Mucosa of stomach (tissue), 1 donor: ENCODE results near the gene TBC1D3D.
"Not testable (repeated sequence)": the region's sequence is repeated elsewhere in the genome, so short reads cannot be mapped to it uniquely, and the experiment has no call there.

Experiments used
- H3K27me3 ChIP-seq: one replicate; pipeline ENCODE4 v1.7.0; 2013; ENCODE audit warnings: mild to moderate bottlenecking, low read length; ENCODE audit not compliant: control insufficient read depth, insufficient read depth
- H3K36me3 ChIP-seq: one replicate; pipeline ENCODE4 v1.7.0; 2013; ENCODE audit warnings: low read length; ENCODE audit not compliant: control insufficient read depth, insufficient read depth
- H3K4me1 ChIP-seq: one replicate; pipeline ENCODE4 v1.7.0; 2013; ENCODE audit warnings: mild to moderate bottlenecking, low read length; ENCODE audit not compliant: control insufficient read depth, insufficient read depth
- H3K4me3 ChIP-seq: one replicate; pipeline ENCODE4 v1.7.0; 2013; ENCODE audit warnings: low read length
- H3K9ac ChIP-seq: one replicate; pipeline ENCODE4 v1.7.0; 2013; ENCODE audit warnings: mild to moderate bottlenecking, low read length, moderate library complexity
- H3K9me3 ChIP-seq: one replicate; pipeline ENCODE4 v1.7.0; 2013; ENCODE audit warnings: mild to moderate bottlenecking, low read length, moderate library complexity; ENCODE audit not compliant: control insufficient read depth
- donor health status: Pancreatic carcinoma.

TBC1D3D gene

DNA sequence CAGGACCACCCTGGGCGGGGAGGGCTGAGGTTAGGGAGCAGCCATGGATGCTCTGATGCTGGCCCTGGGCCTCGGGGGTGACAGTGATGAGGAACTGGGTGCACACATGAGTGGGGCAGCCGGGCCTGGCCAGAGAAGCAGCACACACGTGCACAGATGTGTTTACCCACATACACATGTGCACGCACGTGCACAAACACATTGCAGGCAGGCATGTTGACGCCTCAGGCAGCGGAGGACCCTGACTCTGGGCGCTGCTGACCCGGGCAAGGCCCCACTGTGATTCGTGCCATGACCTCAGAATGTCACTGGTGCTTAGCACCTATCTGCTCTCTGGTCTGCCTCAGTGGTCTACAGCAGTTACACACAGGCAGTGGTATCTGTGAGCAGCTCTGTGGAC is at the start of gene TBC1D3D:
TSS of gene TBC1D3D (plus strand) at position 301 of the 400 bp plus-strand sequence. CDS start 1,585 bp downstream, outside the sequence.
- H3K36me3 ChIP-seq, H3K9me3 ChIP-seq, H3K27me3 ChIP-seq, H3K4me3 ChIP-seq, H3K4me1 ChIP-seq, H3K9ac ChIP-seq: not testable (repeated sequence)

- not testable (repeated sequence) for H3K4me3 ChIP-seq, H3K9me3 ChIP-seq, H3K4me1 ChIP-seq, H3K27me3 ChIP-seq, H3K9ac ChIP-seq, H3K36me3 ChIP-seq
Measured at GRCh38 chr17:37988960-37989359, 14.8 kb upstream of the TBC1D3D start, which contains the start of gene TBC1D3L. TSS of gene TBC1D3L (minus strand) at chr17:37989060. CDS start at chr17:37987520, 1,540 bp downstream.
